Thyroid gland (tissue), 4 donors: ENCODE measurements around the gene C6orf52. TPM values are rescaled to one million over a fixed set of nuclear protein-coding genes. Genes with fewer than 3 reads are reported as not detected.

Experiments
- DNase-seq, 2 donors: peaks; one replicate each; pipeline ENCODE4 v3.0.0-alpha.2; 2019
- H3K27ac ChIP-seq, 3 donors: fragments of 200-600 bp; sonication (generic); 1 replicate in 2 of 3; 2 replicates in 1 of 3; pipeline ENCODE4 v1.5.1; 2016 to 2019; ENCODE audit warnings: mild to moderate bottlenecking in 1 of 3, moderate library complexity in 1 of 3
- H3K27me3 ChIP-seq: fragments of 200-600 bp; sonication (generic); one replicate; pipeline ENCODE4 v1.5.1; 2019
- H3K36me3 ChIP-seq, 2 donors: fragments of 200-600 bp; sonication (generic); one replicate each; pipeline ENCODE4 v1.5.1; 2016 to 2019
- H3K4me1 ChIP-seq, 2 donors: fragments of 200-600 bp; sonication (generic); one replicate each; pipeline ENCODE4 v1.5.1; 2017 to 2019
- H3K4me3 ChIP-seq, 3 donors: fragments of 200-600 bp; sonication (generic); replicated peaks in 1 of 3; 1 replicate in 2 of 3; 2 replicates in 1 of 3; pipeline ENCODE4 v1.5.1; 2016; ENCODE audit warnings: mild to moderate bottlenecking in 1 of 3
- H3K9me3 ChIP-seq: fragments of 200-600 bp; sonication (generic); one replicate; pipeline ENCODE4 v1.5.1; 2017
- POLR2A ChIP-seq, 2 donors: fragments of 450-650 bp; IDR thresholded peaks; one replicate each; pipeline ENCODE4 v1.6.1; 2017; ENCODE audit warnings: antibody characterized with exemption in 2 of 2, mild to moderate bottlenecking in 2 of 2, moderate library complexity in 1 of 2
- WGBS, 2 donors: methylation state at CpG; one replicate each; pipeline ENCODE4 v1.1.5; 2017; 5-methylcytosine and 5-hydroxymethylcytosine counted together
- intact Hi-C: fragments of 100-400 bp; cut with DNase I; formaldehyde crosslinking; loops from one replicate; pipeline ENCODE4 v1.15.1; 2023
- total RNA-seq, 4 donors: library from RNA; depleted of rRNA; stranded (reverse); fragments of >200 nt; gene quantifications; one replicate each; pipeline ENCODE4 v1.2.3, GENCODE V29; 2016
- TF ChIP-seq, protein P1 (sequence below), 6 experiments: fragments of 200-600 bp in 3 of 6; fragments of 450-650 bp in 3 of 6; sonication (generic) in 3 of 6; IDR thresholded peaks; one replicate each; pipeline ENCODE4 v1.5.1; 2016 to 2019; ENCODE audit warnings: antibody characterized with exemption in 6 of 6, mild to moderate bottlenecking in 2 of 6, inconsistent platforms in 1 of 6, moderate library complexity in 1 of 6

Gene C6orf52
- total RNA-seq, 4 donors from 2014 or later, result not detected

DNA sequence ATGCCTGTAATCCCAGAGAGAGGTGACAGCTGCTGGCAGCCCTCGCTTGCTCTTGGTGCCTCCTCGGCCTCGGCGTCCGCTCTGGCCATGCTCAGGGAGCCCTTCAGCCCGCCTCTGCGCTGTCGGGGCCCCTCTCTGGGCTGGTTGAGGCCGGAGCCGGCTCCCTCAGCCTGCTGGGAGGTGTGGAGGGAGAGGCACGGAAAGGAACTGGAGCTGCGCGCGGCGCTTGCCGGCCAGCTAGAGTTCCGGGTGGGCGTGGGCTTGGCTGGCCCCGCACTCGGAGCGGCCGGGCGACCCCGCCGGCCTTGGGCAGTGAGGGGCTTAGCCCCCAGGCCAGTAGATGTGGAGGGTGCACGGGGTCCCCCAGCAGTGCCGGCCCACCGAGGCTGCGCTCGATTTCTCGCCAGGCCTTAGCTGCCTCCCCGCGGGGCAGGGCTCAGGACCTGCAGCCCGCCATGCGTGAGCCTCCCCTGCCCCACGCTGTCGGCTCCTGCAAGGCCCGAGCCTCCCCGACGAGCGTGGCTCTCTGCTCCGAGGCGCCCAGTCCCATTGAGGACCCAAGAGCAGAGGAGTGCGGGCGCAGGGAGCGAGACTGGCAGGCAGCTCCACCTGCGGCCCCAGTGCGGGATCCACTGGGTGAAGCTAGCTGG lies 34.6 kb downstream of the C6orf52 start:
- intact Hi-C loops, result no loop called here
- 75 to 88% methylated on average over 27 to 42 of the region's 48 CpGs for WGBS, 2 donors
- Histone ChIP-seq H3K9me3 (no peaks in the 10 kb centered on the region), H3K36me3 (no peaks in the 10 kb centered on the region), H3K27ac (no peak overlapping the region), H3K27me3 (no peaks in the 10 kb centered on the region), H3K4me3 (no peak overlapping the region), H3K4me1 (no peaks in the 10 kb centered on the region)
- DNase-seq, result peak; percentile 6 to 25
- TF ChIP-seq, protein P1, sequence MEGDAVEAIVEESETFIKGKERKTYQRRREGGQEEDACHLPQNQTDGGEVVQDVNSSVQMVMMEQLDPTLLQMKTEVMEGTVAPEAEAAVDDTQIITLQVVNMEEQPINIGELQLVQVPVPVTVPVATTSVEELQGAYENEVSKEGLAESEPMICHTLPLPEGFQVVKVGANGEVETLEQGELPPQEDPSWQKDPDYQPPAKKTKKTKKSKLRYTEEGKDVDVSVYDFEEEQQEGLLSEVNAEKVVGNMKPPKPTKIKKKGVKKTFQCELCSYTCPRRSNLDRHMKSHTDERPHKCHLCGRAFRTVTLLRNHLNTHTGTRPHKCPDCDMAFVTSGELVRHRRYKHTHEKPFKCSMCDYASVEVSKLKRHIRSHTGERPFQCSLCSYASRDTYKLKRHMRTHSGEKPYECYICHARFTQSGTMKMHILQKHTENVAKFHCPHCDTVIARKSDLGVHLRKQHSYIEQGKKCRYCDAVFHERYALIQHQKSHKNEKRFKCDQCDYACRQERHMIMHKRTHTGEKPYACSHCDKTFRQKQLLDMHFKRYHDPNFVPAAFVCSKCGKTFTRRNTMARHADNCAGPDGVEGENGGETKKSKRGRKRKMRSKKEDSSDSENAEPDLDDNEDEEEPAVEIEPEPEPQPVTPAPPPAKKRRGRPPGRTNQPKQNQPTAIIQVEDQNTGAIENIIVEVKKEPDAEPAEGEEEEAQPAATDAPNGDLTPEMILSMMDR (IDR thresholded peaks at IDR 0.05), result no peak
- TF ChIP-seq POLR2A (IDR thresholded peaks at IDR 0.05), result no peak

DNA sequence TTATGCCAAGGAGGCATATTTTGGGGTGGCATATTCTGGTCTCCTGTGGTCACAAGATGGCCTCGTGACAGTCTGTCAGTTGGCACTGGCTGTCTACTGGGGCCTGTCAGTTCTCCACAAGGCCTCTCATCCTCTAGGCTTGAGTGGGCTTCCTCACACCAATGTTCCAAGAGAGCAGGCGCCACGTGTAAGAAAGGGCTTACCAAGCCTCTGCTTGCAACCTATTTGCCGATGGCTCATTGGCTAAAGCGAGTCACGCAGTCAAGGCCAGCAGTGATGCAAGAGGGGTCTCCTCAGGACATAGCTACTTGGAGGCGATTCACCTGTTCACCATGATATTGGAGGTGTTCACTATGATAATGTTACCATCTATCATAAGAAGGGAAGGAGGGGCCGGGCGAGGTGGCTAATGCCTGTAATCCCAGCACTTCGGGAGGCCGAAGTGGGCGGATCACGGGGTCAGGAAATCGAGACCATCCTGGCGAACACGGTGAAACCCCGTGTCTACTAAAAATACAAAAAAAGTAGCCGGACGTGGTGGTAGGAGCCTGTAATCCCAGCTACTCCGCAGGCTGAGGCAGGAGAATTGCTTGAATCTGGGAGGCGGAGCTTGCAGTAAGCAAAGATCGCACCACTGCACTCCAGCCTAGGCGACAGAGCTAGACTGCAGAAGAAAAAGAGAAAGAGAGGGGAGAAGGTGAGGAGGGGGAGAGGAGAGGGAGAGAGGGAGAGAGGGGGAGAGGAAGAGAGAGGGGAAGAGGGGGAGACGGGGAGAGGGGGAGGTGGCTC lies 35.3 kb downstream of the C6orf52 start:
- no peak for DNase-seq
- H3K9me3 ChIP-seq, result no peaks in the 10 kb centered on the region
- TF ChIP-seq, protein P1 (IDR thresholded peaks at IDR 0.05), result no peak
- WGBS, 2 donors, result 80 to 87% methylated on average over 23 to 24 of the region's 24 CpGs
- intact Hi-C loops, result no loop called here
- no peaks in the 10 kb centered on the region for H3K36me3 ChIP-seq
- H3K4me3 ChIP-seq, result no peak overlapping the region
- no peaks in the 10 kb centered on the region for H3K4me1 ChIP-seq
- H3K27ac ChIP-seq, result no peak overlapping the region
- H3K27me3 ChIP-seq, result no peaks in the 10 kb centered on the region

DNA sequence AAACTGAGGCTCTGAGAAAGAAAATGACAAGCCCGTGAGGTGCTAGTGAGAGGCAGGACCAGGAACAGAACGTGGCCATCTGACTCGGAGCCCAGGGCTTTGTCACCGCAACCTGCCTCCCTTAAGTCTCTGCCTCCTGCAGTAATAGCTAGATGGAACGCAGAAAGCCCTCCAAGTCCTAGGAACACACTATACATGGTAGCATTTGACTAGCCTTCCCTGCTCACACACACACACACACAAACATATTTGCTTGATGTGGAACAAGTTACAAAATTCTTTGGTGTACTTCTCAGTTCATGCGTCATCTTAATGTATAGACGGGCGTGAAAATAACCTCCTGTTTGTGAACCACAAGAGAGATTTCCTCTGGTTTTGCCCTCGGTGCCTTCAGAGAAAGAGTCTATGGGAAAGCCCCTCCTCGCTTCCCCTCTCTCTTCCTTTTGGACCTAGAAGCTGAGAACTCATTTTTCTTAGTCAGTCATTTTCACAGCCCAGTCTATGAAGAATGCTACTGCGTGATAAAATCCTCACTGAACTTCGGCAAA lies 38.8 kb downstream of the C6orf52 start:
- DNase-seq, result no peak
- no peaks in the 10 kb centered on the region for H3K4me1 ChIP-seq
- TF ChIP-seq, protein P1 (IDR thresholded peaks at IDR 0.05), result no peak
- no peak for TF ChIP-seq POLR2A (IDR thresholded peaks at IDR 0.05)
- no peaks in the 10 kb centered on the region for H3K9me3 ChIP-seq
- H3K27ac ChIP-seq, result no peak overlapping the region
- intact Hi-C loops, result no loop called here
- H3K36me3 ChIP-seq, result no peaks in the 10 kb centered on the region
- 76 to 80% methylated on average over 12 of the region's 12 CpGs for WGBS, 2 donors
- no peak overlapping the region for H3K4me3 ChIP-seq
- no peaks in the 10 kb centered on the region for H3K27me3 ChIP-seq

DNA sequence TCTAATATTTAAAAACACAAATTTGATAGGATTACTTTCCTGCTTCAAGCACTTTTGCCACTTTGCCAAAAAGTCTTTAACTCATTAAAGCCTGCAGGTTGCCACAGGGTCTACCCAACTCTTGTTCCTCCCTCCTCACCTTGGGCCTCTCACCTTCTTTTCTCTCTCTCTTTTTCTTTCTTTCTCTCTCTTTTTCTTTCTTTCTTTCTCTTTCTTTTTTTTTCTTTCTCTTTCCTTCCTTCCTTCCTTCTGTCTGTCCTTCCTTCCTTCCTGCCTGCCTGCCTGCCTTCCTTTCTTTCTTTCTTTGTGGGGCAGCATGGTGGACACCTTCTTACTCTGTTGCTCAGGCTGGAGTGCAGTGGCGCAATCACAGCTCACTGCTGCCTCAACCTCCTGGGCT lies 50.2 kb downstream of the C6orf52 start:
- intact Hi-C loops, result no loop called here
- WGBS, 2 donors, result 94 to 95% methylated on average over 1 of the region's 1 CpG
- H3K36me3 ChIP-seq, result no peaks in the 10 kb centered on the region
- H3K4me3 ChIP-seq, result no peak overlapping the region
- H3K4me1 ChIP-seq, result no peaks in the 10 kb centered on the region
- TF ChIP-seq, protein P1 (IDR thresholded peaks at IDR 0.05), result no peak
- TF ChIP-seq POLR2A (IDR thresholded peaks at IDR 0.05), result no peak
- no peaks in the 10 kb centered on the region for H3K27me3 ChIP-seq
- no peak for DNase-seq
- H3K27ac ChIP-seq, result no peak overlapping the region
- no peaks in the 10 kb centered on the region for H3K9me3 ChIP-seq

DNA sequence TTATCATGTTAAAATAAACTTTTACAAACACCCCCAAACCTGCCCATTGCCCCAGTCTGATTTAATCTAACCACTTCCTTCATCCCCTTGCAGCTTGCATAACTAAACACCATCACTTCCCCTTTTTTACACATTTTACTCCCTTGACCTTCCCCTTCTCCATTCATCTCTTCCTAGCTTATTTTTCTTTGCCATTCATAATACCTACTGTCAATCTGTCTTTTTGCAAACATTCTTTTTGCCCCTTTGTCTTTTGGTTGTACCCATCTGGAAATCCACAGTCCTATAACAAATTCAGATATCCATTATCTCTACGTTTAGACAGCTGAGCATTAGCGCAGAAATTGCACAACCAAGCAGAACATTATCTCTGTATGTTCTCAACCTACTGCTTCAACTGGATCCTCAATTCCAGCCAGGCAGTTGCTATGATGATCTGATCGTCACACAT lies 51.2 kb downstream of the C6orf52 start:
- TF ChIP-seq POLR2A (IDR thresholded peaks at IDR 0.05), result no peak
- TF ChIP-seq, protein P1 (IDR thresholded peaks at IDR 0.05), result no peak
- Histone ChIP-seq H3K27me3 (no peaks in the 10 kb centered on the region), H3K4me3 (no peak overlapping the region), H3K9me3 (no peaks in the 10 kb centered on the region), H3K4me1 (no peaks in the 10 kb centered on the region), H3K36me3 (no peaks in the 10 kb centered on the region), H3K27ac (no peak overlapping the region)
- WGBS, 2 donors, result 87% methylated on average over 3 of the region's 3 CpGs
- DNase-seq, result no peak
- intact Hi-C loops, result no loop called here
